HL-60/S4 (cell line): ENCODE data around the gene STUM.

Experiments used
- in situ Hi-C: fragments of 300-500 bp; cut with MboI; formaldehyde crosslinking; loops from 2 replicates; pipeline ENCODE4 v1.14.3; 2022; ENCODE audit warnings: low sequenced_read_pairs

Gene STUM

DNA sequence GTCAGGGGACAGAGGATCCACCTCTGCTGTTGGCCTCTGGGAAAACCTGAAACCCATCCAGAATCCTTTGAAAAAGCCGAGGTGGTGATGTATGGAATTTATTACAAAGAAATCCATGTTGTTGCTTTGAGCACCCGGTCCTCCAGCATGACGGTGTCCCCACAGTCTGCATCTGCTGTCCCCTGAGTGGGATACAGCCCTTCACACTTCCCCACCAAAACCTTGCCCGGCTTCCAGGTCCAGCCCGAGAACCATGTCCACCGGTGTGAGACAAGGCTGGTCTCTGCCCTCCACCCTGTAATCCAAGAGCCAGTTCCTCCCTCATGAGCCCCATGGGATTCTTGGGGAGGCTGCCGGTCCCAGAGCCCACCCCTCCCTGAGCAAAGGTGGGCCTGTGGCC, 70.5 kb downstream of the STUM start:
- in situ Hi-C loops: no loop called here

DNA sequence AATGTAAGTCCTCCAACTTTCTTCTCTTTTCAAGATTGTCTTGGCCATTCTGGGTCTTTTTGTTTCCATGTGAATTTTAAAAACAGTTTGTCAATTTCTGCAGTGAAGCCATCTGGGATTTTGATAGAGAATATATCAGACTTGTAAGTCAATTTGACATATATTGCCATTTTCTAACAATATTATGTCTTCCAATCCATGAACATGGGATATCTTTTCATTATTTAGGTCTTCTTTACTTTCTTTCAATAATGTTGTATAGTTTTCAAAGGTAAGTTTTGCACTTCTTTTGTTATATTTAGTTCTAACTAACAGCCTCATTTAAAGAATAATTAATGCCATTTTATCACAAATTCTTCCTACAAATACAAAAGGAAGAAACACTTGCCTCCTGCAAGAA, 73.4 kb downstream of the STUM start:
- in situ Hi-C loops: no loop called here

DNA sequence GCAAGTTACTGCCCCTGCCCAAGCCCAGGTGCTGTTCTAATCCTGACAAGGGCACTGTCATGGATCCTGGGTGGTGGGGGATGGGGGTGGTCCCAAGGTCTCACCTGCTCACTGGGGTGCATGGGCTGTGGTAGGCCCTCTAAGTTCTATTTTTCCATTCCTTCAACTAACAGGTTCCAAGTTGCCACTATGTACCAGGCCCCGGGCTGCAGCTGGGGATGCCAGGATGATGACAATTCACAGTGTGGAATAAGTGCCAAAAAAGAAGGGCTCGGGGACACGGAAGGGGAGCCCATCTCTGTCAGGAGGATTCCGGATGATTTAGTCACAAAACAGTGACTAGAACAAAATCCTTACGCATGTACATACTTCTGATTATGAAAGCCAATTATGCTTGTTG, 76.0 kb downstream of the STUM start:
- in situ Hi-C loops: no loop called here

DNA sequence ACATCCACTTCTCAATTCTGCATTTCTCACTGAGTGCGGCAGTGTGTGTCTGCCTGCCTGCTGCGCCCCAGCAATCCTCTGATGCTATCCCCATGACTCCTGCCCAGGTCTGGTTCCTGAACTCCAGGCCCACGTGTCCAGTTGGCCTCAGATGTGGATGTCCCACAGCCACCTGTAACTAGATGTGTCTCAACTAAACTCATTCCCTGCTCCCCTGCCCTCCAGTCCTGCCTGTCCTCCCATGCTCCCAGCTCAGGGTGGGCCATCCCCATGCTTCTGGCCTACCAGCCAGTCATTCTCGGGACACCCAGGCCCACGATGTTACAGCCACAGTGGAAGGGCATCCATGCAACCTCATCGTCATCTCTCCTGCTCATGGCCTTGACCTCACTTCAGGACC, 76.8 kb downstream of the STUM start:
- in situ Hi-C loops: no loop called here

DNA sequence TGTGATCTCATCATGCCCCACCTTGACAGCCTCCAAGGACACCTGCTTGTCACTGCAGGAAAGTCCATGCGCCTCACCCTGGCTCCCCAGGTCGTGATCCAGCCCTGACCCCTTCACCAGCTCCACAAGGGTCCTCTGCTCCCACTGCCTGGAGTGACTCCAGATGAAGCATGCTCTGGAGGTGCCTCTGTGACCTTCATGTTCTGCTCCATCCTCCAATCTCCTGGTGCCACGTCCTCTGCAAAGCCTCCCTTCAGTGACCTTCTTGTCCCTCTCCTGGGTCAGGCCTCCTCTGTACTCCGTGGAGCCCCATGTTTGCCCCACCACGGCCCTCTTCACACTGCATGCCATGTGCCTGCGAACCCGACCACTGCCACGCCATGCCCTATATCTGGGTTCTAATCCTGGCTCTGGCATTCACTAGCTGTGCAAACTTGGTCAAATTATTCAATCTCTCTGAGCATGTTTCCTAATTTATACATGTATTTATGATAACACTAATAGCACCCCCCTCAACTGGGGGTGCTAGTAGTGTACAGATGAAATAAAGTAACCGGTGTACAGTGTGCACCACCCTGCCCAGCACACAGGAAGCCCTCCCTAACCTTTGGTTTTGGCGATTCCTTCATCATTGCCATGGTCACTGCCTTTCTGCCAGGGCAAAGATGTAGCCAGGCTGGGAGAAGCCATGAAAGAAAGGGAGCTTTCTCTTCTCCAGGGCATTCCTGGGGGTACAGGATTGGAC, 77.4 kb downstream of the STUM start:
- in situ Hi-C loops: no loop called here

DNA sequence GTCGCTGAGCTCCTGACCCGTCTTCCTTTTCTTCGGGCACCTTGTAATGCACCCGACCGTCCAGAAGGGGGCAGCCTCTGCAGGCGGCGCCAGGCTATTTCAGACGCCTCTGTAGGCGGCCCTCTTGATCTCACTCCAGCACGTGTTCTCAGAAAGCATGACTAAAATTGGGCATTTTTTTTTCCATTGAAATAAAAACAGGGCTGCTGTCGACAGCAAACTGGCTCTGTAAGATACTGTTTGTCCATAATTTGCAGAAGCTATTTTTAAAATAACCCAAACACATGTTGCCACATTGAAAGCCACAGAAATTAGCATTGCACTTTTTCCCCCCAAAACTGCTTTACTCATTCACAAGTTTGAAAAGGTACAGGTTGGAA, 78.0 kb downstream of the STUM start:
- in situ Hi-C loops: no loop called here

DNA sequence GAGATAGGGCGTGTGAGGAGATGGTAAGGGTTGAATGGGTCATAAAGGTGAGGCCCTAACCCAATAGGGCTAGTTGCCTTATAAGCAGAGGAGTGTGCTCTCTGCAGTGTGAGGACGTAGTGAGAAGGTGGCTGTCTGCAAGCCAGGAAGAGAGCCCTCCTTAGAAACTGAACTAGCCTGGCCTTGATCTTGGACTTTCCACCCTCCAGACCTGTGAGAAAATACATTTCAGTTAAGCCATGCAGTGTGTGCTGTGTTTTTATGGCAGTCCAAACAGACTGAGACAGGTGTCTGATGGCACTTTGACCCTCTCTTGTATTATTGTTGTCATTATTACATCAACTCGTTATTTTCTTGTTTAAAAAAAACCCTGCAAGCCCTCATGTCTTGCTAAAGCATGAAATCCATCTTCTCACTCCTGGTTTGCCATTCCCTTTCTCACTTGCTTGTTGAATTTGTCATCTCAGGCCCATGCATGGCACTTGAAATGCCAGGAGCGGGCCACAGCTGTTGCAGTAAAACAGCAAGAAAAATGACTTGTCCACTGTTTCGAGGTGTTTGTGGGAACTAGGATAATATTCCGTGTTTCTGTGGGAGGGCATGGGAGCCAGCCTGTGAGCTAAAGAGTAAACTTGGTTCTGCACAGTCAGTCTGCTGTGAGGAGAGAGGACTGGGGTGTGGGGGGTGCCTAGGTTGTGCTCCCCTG, 78.6 kb downstream of the STUM start:
- in situ Hi-C loops: no loop called here

DNA sequence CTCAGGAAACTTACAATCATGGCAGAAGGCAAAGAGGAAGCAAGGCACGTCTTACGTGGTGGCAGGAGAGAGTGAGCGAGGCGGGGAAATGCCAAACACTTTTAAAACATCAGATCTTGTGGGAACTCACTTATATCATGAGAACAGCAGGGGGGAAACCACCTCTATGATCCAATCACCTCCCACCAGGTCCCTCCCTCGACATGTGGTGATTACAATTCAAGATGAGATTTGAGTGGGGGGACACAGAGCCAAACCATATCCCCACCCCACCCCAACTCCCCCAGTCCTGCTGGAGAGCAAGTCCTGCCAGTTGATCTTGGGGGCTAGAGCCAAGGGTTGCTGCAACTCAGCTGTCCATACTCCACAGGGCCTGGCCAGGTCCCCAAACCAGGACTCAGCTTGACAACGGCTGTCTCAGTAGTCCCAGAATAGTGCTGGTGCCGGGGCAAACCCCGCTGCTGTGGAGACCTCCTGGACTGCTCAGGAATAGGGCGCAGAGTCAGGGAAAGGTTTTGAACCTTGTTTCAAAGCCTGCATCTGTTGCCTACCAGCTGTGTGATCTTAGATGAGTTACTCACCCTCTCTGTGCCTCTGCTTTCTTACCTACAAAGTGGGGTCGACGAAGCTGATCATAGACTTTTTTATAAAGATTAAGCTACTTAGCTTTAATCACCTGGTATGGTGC, 79.5 kb downstream of the STUM start:
- in situ Hi-C loops: no loop called here

DNA sequence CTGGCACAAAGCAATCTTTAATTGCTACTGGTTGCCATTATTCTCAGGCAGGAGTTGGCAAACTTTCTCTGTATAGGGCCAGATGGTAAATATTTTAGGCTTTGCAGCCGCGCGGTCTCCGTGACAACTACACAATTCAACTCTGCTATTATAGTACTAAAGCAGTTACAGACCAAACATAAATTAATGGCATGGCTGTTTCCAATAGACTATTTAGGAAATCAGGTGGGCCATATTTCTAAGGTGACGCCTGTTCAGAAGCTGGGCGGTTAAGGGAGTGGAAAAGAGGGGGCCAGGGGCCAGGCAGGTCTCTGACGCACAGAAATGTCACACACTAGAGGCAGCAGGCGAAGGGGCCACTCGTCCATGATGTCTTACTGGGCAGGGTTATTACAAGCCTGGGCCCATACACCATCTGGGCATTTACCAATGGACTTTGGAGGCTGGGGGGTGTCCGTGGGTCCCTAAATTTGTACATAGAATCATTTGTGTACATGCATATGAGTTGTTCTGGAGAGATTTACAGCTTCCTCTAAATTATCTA, 80.1 kb downstream of the STUM start:
- in situ Hi-C loops: no loop called here

DNA sequence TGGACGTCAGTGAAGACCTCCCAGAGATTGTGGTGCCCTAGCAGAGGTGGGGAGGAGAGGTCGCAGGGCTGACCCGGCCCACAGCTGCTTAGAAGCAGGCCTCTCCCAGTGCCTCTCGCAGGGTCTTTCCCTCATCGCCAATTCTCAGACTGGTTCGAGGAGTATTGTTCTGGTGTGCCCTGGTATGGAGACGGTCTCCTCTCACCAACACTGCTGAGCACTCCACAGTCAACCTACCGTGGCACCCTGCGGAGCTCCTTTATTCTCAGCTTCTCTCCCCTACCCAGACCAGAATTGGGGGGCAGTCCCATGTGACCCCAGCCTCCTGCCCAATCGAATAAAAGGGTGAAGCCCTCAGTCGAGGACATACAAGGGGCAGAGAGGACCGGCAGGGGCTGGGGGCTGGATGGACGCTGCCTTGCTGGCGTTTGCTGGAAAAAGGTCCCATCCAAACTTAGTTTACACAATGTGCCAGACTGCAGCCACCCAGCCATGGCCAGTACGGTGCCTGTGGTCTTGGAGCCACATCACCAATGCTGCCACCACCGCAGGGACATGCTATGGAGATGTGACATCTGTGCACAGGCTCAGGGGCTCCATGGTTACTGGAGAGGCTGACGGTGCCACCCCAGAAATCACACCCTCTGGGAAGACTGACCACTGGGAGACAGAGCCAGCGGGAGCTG, 80.8 kb downstream of the STUM start:
- in situ Hi-C loops: no loop called here

DNA sequence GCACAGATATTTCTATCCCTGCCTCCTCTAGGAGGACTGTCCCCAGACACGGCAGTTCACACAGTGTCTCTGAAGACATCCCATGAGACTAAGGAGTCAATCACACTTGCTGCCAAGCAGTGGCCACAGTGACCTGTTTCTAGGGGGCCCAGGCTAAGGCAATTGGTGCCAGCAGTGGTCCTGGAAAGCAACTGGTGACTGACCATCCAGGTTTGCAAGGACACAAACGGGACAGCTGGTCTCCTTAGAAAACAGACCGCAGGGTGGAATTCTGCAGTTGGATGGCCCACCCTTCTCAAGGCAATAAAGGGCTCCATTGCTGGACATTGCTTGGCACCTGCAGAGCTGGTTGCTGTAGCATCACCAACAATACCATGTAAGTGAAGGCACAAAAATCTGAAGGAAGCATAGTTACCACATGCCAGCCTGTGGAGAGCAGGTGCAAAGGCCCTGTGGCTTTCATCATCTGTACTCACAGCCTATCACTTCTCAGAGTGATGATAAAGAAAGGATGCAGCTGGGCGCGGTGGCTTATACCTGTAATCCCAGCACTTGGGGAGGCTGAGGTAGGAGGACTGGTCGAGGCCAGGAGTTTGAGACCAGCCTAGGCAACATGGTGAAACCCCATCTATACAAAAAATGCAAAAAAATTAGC, 81.5 kb downstream of the STUM start:
- in situ Hi-C loops: loop anchor here (5.0 kb wide), 1 partner anchor 202 kb away; no protein-coding TSS in a partner anchor

DNA sequence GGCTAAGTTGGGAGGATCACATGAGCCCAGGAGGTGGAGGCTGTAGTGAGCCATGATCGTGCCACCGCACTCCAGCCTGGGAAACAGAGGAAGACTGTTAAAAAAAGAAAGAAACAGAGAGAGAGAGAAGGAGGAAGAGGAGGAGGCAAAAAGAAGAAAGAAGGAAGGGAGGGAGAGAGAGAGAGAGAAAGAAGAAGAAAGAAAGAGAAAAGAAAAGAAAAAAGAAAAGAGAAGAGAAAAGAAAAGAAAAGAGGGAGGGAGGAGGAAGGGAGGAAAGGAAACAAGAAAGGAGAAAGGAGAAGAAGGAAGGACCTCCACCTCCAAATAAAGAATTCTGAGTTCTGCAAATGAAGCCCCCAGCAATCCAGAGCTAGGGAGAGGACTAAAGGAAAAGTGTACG, 82.0 kb downstream of the STUM start:
- in situ Hi-C loops: loop anchor here (5.0 kb wide), 1 partner anchor 202 kb away; no protein-coding TSS in a partner anchor

DNA sequence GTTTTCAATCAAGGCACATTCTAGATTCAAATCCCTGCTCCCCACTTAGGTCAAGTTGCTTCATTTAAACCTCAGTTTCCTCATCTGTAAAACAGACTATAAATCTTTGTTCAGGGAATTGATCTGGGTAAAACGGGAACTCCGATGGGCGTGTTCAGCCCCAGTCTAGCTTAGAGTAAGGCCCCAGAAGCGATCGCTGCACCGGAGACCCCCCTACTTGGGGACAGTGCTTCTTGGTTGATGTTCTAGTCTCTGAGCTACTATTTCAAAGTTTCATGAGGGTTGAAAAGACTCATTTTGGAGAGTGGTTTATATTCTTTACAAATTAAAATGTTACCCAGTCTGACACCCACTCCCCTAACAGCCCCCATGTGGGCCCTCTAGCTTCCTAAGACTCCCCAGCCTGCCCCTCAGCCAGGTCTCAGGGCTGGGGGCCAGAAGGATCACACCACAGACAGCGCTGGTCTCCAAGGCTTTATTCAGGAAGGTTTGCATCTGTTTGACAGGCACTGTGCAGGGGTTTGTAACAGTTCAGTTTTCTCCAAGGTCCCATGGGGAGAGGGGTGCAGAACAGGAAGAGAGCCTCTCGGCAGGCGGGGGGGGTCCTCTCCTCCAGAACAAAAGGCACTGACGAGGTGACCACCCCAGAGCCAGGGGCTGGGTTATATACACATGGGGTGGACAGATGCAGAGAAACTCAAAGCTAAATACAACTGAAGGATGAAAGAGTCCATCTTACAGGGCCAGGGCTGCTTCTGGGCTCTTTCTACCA, 82.9 kb downstream of the STUM start:
- in situ Hi-C loops: loop anchor here (5.0 kb wide), 1 partner anchor 201 kb away; no protein-coding TSS in a partner anchor

DNA sequence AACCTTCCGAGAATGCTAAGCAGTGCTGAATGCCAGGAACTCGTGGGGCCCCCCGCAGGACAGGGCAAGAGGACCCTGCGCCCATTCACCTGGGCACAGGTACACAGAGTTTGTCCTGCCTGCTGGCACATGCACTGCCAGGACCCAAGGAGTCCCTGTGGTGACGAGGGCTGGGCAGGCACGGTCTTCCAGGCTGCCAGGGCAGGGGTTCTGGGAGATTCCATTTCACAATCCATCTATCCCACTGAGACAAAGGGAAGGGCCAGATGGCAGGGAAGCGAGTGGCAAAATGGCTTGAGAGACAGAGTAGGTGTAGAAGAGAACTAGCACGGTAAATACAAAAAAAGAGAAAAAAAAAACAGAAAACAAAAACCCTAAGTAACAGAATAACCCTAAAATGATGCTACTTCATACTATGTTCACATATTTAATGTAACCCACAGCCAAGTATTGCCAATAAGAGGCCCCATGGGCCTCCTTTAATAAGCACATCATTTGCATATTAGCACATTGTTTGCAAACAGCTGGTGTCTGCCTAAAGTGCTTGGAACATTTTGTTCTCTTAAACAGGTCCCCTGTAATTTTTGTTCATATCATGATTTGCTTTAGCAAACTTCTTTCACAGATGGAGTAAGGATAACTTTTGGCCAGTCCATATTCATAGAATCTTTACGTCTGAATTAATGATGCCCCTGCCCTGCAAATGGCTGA, 83.8 kb downstream of the STUM start:
- in situ Hi-C loops: loop anchor here (5.0 kb wide), 1 partner anchor 200 kb away; no protein-coding TSS in a partner anchor

DNA sequence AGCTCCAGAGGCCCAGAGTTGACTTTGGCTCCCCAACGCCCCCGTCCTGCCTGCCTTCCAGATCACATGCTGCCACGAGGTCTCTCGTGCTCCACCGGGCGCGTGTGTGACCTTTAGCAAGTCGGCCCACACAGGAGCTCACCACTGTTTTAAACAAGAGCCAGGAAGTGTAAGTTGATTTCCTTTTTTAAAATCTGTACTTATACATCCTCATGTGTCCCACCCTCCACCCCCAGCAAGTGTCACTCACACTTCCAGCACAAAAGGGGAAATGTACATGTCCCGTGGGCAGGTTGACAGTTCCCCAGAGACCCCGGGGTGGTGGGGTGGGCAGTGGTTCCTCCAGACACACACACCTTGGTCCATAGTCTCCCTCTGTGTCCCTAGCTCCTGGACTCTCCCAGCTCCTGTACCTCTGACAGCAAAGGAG, 84.4 kb downstream of the STUM start:
- in situ Hi-C loops: loop anchor here (5.0 kb wide), 1 partner anchor 199 kb away; no protein-coding TSS in a partner anchor

DNA sequence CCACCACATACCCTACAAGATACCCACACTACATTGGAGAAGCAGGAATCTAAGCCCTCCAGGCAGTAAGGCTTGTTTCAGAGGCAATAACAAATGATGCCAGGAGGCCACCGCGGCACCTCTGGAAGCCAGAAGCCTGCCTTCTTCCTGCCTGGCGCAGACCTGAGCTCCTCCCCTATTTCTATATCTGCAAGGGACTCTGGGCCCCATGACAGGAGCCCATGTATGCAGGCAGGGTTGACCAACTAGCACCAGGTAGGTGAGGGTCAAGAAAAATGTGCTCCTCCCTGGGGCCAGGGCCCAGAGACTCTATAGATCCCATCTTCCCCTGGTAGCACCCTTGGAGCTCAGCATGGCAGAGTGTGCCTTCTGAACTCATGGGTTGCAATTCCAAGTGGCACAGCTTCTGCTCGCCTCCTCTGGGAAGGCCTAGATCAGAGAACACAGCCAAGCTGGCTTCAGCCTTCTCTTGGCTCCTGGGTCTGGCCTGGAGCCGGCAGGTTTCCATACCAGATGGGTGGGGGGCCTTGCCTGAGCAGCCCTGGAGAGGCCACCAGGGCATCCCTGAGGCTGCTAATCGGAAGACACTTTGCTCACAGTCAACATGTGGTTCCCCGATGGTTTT, 85.1 kb downstream of the STUM start:
- in situ Hi-C loops: loop anchor here (5.0 kb wide), 1 partner anchor 199 kb away; no protein-coding TSS in a partner anchor

DNA sequence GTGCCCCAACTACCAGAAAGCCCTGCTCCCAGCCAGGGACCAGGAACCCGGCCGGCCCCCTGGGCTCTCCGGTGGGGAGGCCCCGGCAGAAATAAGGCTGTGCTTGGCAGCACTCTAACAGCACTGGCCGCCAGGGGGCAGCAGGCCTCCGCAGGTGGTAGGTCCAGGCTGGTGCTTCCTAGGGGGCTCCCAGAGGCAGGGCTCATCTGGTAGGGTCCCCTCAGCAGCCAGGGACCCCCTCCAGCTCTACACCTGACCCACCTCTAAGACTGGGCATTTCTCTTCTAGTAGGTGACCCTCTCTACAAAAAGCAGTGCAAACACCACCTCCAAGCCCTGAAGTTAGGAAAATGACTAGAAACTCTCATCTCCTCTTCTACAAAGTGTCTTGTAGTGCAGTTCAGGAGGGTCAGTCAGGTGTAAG, 85.6 kb downstream of the STUM start:
- in situ Hi-C loops: loop anchor here (5.0 kb wide), 1 partner anchor 198 kb away; no protein-coding TSS in a partner anchor

DNA sequence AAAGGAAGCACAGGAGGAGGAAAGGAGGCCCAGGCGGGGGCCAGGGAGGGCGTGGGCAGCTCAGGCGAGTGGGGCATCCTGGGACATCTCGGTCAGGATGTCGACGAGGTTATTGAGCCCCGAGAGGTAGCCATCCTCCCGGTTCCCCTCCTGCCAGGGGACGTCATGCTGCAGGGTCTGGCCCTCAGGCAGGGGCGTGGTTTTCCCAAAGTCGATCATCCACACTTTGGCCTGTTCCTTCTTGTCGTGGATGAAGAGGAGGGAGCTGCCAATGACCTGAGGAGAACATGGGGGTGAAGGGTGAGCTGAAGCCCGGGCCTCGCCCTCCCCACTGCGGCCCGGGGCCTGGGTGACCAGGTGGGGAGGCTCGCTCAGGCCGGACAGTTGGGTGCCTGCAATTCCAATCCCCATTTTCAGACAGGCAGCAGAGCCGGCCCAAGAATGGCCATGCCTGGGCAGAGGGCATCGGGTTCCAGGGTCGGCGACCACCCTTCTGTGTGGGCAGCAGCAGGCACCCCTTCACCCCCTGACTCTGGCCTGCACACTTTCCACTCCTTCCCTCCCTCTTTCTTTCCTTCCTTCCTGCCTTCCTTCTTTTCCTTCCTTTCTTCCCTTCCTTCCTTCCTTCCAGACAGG, 86.2 kb downstream of the STUM start:
- in situ Hi-C loops: loop anchor here (5.0 kb wide), 1 partner anchor 198 kb away; no protein-coding TSS in a partner anchor
